Measurements from ENCODE around the gene DPEP2. TPM values are rescaled to one million over a fixed set of nuclear protein-coding genes. Genes with fewer than 3 reads are reported as not detected.
"Not testable (repeated sequence)": the region's sequence is repeated elsewhere in the genome, so short reads cannot be mapped to it uniquely, and the experiment has no call there.

The DPEP2 gene
- total RNA-seq, 2 experiments from 2014 or later: 5.6 to 5.9 TPM

GRCh38 chr16:68030108-68030507 lies 30.8 kb upstream of the DPEP2 start:
- DNase-seq; H3K27me3 Mint-ChIP-seq (ENCODE audit: low read depth); POLR2A ChIA-PET; H3K27ac Mint-ChIP-seq; ATAC-seq; H3K9me3 Mint-ChIP-seq (ENCODE audit: insufficient read depth); H3K4me3 Mint-ChIP-seq: not testable (repeated sequence)
- CTCF ChIA-PET: interaction anchor here (1.0 kb wide), 1 partner anchor 11 kb away, joined by 4 read pairs; no protein-coding TSS in a partner anchor
- H3K4me1 Mint-ChIP-seq (ENCODE audit: low read depth): peaks cover 27% of the 10 kb centered on the region
- peaks cover 30% of the 10 kb centered on the region for H3K36me3 Mint-ChIP-seq (ENCODE audit: low read depth)

- DNase-seq (no peak), ATAC-seq (no peak)
- H3K4me3 Mint-ChIP-seq: no peak overlapping the region
- ChIA-PET CTCF (interaction anchor here (1.9 to 2.1 kb wide), 2 partner anchors 11 to 12 kb away, joined by 7 to 14 read pairs; no protein-coding TSS in a partner anchor), POLR2A (no interaction called here)
- H3K4me1 Mint-ChIP-seq (ENCODE audit: low read depth): peaks cover 30% of the 10 kb centered on the region
- H3K27ac Mint-ChIP-seq: no peak overlapping the region
- no peaks in the 10 kb centered on the region for H3K27me3 Mint-ChIP-seq (ENCODE audit: low read depth)
- H3K9me3 Mint-ChIP-seq (ENCODE audit: insufficient read depth): no peaks in the 10 kb centered on the region
- peaks cover 30% of the 10 kb centered on the region for H3K36me3 Mint-ChIP-seq (ENCODE audit: low read depth)
Observed at GRCh38 chr16:68028996-68029395, 29.7 kb upstream of the DPEP2 start.

GRCh38 chr16:68022728-68023537 lies 23.6 kb upstream of the DPEP2 start, which contains the start of the genes DDX28 and DUS2:
TSS of gene DDX28 (minus strand) at chr16:68023232. CDS start at chr16:68023202, 30 bp downstream.
TSS of gene DUS2 (plus strand) at chr16:68023284. CDS start at chr16:68038024, 14,740 bp downstream.
- peaks cover 36% of the 10 kb centered on the region for H3K36me3 Mint-ChIP-seq (ENCODE audit: low read depth)
- H3K27me3 Mint-ChIP-seq (ENCODE audit: low read depth): no peaks in the 10 kb centered on the region
- CTCF ChIA-PET: interaction anchor here (0.7 to 3.5 kb wide), 16 partner anchors 10 to 139 kb away, joined by 3 to 16 read pairs (median 4); partner anchors contain the start of genes DPEP2, NFATC3 and SLC12A4
- H3K4me1 Mint-ChIP-seq (ENCODE audit: low read depth): peaks cover 29% of the 10 kb centered on the region
- no peaks in the 10 kb centered on the region for H3K9me3 Mint-ChIP-seq (ENCODE audit: insufficient read depth)
- peak; percentile 92 for ATAC-seq
- peak; percentile 95 for DNase-seq
- peak within 1 kb of the TSS; percentile 94 for H3K4me3 Mint-ChIP-seq
- peak within 1 kb of the TSS; percentile 95 for H3K27ac Mint-ChIP-seq
- POLR2A ChIA-PET: interaction anchor here (0.7 to 3.0 kb wide), 25 partner anchors 9 to 485 kb away, joined by 3 to 48 read pairs (median 5); partner anchors contain the start of genes DPEP2 and PSMB10

GRCh38 chr16:68022278-68022727 lies 23.0 kb upstream of the DPEP2 start:
- Mint-ChIP-seq H3K4me1 (ENCODE audit: low read depth) (peaks cover 27% of the 10 kb centered on the region), H3K36me3 (ENCODE audit: low read depth) (peaks cover 29% of the 10 kb centered on the region), H3K9me3 (ENCODE audit: insufficient read depth) (no peaks in the 10 kb centered on the region), H3K27ac (peak overlapping the region; percentile 95), H3K27me3 (ENCODE audit: low read depth) (no peaks in the 10 kb centered on the region), H3K4me3 (peak overlapping the region; percentile 94)
- DNase-seq: no peak
- POLR2A ChIA-PET: interaction anchor here (0.6 to 3.0 kb wide), 16 partner anchors 8 to 88 kb away, joined by 3 to 48 read pairs (median 7); partner anchors contain the start of genes DPEP2 and PSMB10
- ATAC-seq: peak; percentile 7
- CTCF ChIA-PET: interaction anchor here (0.7 to 3.5 kb wide), 10 partner anchors 9 to 138 kb away, joined by 3 to 16 read pairs (median 4); partner anchors contain the start of gene DPEP2

GRCh38 chr16:68021490-68021889 lies 22.2 kb upstream of the DPEP2 start:
- POLR2A ChIA-PET: interaction anchor here (0.6 to 3.0 kb wide), 12 partner anchors 10 to 87 kb away, joined by 3 to 48 read pairs (median 7); partner anchors contain the start of genes DPEP2 and PSMB10
- Mint-ChIP-seq H3K36me3 (ENCODE audit: low read depth) (peaks cover 26% of the 10 kb centered on the region), H3K27me3 (ENCODE audit: low read depth) (no peaks in the 10 kb centered on the region), H3K9me3 (ENCODE audit: insufficient read depth) (no peaks in the 10 kb centered on the region), H3K4me3 (peak overlapping the region; percentile 94), H3K27ac (no peak overlapping the region), H3K4me1 (ENCODE audit: low read depth) (peaks cover 27% of the 10 kb centered on the region)
- ATAC-seq (no peak), DNase-seq (no peak)
- CTCF ChIA-PET: interaction anchor here (1.1 to 3.5 kb wide), 5 partner anchors 19 to 137 kb away, joined by 3 to 16 read pairs (median 13); partner anchors contain the start of gene DPEP2

- DNase-seq (no peak), ATAC-seq (no peak)
- peaks cover 23% of the 10 kb centered on the region for H3K4me1 Mint-ChIP-seq (ENCODE audit: low read depth)
- no peaks in the 10 kb centered on the region for H3K27me3 Mint-ChIP-seq (ENCODE audit: low read depth)
- H3K4me3 Mint-ChIP-seq: no peak overlapping the region
- peaks cover 19% of the 10 kb centered on the region for H3K36me3 Mint-ChIP-seq (ENCODE audit: low read depth)
- H3K27ac Mint-ChIP-seq: no peak overlapping the region
- ChIA-PET CTCF (interaction anchor here (1.3 kb wide), 3 partner anchors 13 to 45 kb away, joined by 3 read pairs; partner anchors contain the start of gene DPEP2), POLR2A (interaction anchor here (0.6 kb wide), 1 partner anchor 16 kb away, joined by 4 read pairs; no protein-coding TSS in a partner anchor)
- H3K9me3 Mint-ChIP-seq (ENCODE audit: insufficient read depth): no peaks in the 10 kb centered on the region
Observed at GRCh38 chr16:68019167-68019680, 19.9 kb upstream of the DPEP2 start.

GRCh38 chr16:68015681-68016080 lies 16.4 kb upstream of the DPEP2 start, which contains the start of gene DPEP2NB:
TSS of gene DPEP2NB (minus strand) at chr16:68015911. CDS start at chr16:68015770, 141 bp downstream.
- POLR2A ChIA-PET: interaction anchor here (1.3 kb wide), 1 partner anchor 10 kb away, joined by 5 read pairs; no protein-coding TSS in a partner anchor
- CTCF ChIA-PET: interaction anchor here (0.9 to 1.3 kb wide), 3 partner anchors 22 to 50 kb away, joined by 3 to 5 read pairs (median 4); no protein-coding TSS in a partner anchor
- H3K36me3 Mint-ChIP-seq (ENCODE audit: low read depth): peaks cover 3% of the 10 kb centered on the region
- H3K4me1 Mint-ChIP-seq (ENCODE audit: low read depth): peaks cover 10% of the 10 kb centered on the region
- H3K9me3 Mint-ChIP-seq (ENCODE audit: insufficient read depth): no peaks in the 10 kb centered on the region
- H3K27me3 Mint-ChIP-seq (ENCODE audit: low read depth): no peaks in the 10 kb centered on the region
- no peak for DNase-seq
- no peak for ATAC-seq
- H3K27ac Mint-ChIP-seq: no peak within 1 kb of the TSS
- H3K4me3 Mint-ChIP-seq: no peak within 1 kb of the TSS

- H3K9me3 Mint-ChIP-seq (ENCODE audit: insufficient read depth): no peaks in the 10 kb centered on the region
- H3K4me1 Mint-ChIP-seq (ENCODE audit: low read depth): peaks cover 10% of the 10 kb centered on the region
- ChIA-PET POLR2A (interaction anchor here (0.6 to 2.2 kb wide), 3 partner anchors 10 to 79 kb away, joined by 3 to 11 read pairs (median 3); partner anchors contain the start of genes DDX28 and DUS2), CTCF (interaction anchor here (0.6 to 1.2 kb wide), 4 partner anchors 9 to 24 kb away, joined by 3 to 4 read pairs (median 4); partner anchors contain the start of genes DDX28 and DUS2)
- peak overlapping the region; percentile 87 for H3K27ac Mint-ChIP-seq
- H3K27me3 Mint-ChIP-seq (ENCODE audit: low read depth): no peaks in the 10 kb centered on the region
- no peaks in the 10 kb centered on the region for H3K36me3 Mint-ChIP-seq (ENCODE audit: low read depth)
- no peak overlapping the region for H3K4me3 Mint-ChIP-seq
- no peak for ATAC-seq
- no peak for DNase-seq
Observed at GRCh38 chr16:68013440-68013839, 14.2 kb upstream of the DPEP2 start.

GRCh38 chr16:68009872-68010271 lies 10.6 kb upstream of the DPEP2 start:
- H3K4me1 Mint-ChIP-seq (ENCODE audit: low read depth): peaks cover 25% of the 10 kb centered on the region
- H3K27ac Mint-ChIP-seq; DNase-seq; H3K9me3 Mint-ChIP-seq (ENCODE audit: insufficient read depth); H3K27me3 Mint-ChIP-seq (ENCODE audit: low read depth); H3K36me3 Mint-ChIP-seq (ENCODE audit: low read depth); POLR2A ChIA-PET; H3K4me3 Mint-ChIP-seq; ATAC-seq: not testable (repeated sequence)
- CTCF ChIA-PET: interaction anchor here (0.7 kb wide), 1 partner anchor 67 kb away, joined by 3 read pairs; no protein-coding TSS in a partner anchor

GRCh38 chr16:68009157-68009735 lies 10.0 kb upstream of the DPEP2 start:
- H3K4me1 Mint-ChIP-seq (ENCODE audit: low read depth): peaks cover 25% of the 10 kb centered on the region
- no peaks in the 10 kb centered on the region for H3K27me3 Mint-ChIP-seq (ENCODE audit: low read depth)
- DNase-seq (no peak), ATAC-seq (no peak)
- POLR2A ChIA-PET: interaction anchor here (2.0 kb wide), 1 partner anchor 13 kb away, joined by 9 read pairs; the partner anchor contains the start of genes DDX28 and DUS2
- no peaks in the 10 kb centered on the region for H3K36me3 Mint-ChIP-seq (ENCODE audit: low read depth)
- CTCF ChIA-PET: interaction anchor here (1.5 kb wide), 1 partner anchor 15 kb away, joined by 4 read pairs; no protein-coding TSS in a partner anchor
- H3K27ac Mint-ChIP-seq: no peak overlapping the region
- no peaks in the 10 kb centered on the region for H3K9me3 Mint-ChIP-seq (ENCODE audit: insufficient read depth)
- no peak overlapping the region for H3K4me3 Mint-ChIP-seq

Measured in activated CD8-positive, alpha-beta T cell treated with anti-CD3 and anti-CD28 coated beads, Interleukin-2, amount 10 ng/mL, durations not matched to agents 7 days and 5 days (primary cell).